ENCODE results near the gene CLASP1.
"Not testable (repeated sequence)": the region's sequence is repeated elsewhere in the genome, so short reads cannot be mapped to it uniquely, and the experiment has no call there.

Gene CLASP1

DNA sequence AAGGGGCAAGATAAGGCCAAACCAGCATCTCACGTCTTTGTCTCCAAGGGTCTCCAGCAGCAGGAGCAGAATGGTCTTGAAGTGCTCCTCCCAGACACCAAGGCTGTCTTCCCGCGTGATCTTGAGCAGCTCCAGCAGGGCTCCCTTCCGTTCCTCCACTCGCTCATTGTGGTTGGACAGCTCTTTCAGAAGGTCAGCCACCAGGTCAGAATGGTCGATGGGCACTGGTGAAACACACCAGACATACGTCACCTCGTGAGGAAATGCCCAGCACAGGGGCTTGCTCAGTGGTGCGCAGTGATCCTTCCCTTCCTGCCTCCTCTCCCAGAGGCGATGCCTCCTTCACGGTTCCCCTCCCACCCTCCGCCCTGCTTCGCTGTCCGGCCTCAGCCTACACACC, 284.2 kb downstream of the CLASP1 start:
- DNase-seq: no peak

DNA sequence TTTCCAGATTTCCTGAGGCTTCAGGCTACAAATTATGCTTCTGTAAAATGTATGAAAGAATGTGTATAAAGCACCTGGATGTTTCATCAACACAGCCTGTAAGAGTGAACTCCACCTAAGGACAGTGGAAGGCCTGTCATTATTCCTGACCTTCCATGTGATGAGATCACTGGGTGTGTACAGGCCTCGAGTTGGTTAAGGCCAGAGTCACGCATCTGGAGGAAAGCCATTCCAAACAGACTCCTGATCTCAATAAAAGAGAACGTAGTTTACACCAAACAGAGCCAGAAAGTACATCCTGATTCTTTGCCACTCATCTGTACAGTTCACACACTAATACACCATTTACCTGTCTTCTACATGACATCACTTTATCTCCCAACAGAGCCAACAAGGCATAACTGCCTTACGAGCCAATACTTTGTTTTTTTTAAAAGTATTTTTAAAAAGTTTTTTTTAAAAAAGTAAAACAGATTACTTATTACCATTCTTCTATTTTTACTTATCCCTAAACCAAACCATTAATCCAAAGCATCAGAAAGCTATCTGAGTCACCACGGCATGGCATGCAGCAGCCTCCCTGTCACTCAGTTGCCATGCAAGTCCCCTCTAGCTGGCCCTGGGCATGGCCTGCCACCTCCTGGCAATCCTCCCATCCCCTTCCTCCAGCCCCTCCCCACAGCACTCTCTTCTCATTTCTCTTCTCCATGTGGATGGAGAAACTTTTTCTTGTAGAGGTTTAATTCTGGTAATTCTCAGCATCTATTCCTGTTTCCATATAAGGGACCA, 285.4 kb downstream of the CLASP1 start:
- no peak for DNase-seq

GRCh38 chr2:121362774-121363173, 286.5 kb downstream of the CLASP1 start:
- DNase-seq: no peak

DNA sequence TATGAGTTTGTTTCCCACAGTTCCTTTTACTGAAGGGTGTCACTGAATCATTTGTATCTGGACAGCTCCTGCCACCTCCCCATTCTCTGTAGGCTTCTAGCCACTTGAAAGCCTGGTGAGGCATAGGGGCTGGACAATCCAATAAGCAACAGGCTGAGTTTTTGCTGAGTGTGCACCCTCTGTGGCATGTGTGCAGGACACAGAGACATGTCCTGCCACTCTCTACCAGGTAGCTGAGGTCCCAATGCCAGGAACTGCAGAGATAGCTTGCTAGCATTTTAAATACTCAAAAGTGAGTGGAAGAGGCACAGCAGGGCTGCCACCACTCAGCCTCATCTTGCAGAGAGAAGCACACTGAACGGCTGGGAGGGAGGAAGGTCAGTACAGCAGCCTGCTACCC, 287.0 kb downstream of the CLASP1 start:
- no peak for DNase-seq

DNA sequence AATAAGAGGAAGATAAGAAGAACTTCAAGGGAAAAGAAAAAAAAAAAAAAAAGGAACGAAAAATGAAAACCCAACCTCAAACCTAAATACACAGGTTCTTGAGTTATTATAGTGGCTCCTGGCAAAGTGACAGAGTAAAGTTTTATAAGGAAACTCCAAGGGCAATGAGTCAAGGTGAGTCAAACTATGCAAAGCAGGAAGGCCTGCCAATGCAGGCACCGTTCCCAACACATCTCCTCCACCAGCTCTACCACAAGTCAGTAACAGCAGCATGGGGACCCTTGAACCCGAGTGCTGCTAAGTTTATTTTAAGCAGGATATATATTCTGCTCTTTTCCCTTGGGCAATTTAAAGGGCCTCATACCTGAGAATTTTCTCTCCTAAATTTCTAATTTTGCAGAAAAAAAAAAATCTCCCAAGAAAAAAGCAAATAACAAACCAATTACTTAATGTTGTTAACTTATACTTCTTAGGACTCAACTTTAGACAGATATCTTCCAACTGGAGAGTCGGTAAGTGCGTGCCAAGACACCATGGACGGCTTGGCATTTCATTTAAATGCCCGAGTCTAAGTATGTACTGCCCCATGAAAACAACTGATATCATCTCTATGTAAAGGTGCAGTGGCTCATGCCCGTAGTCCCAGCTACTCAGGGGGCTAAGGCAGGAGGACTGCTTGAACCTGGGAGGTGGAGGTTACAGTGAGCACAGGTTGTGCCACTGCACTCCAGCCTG, 288.5 kb downstream of the CLASP1 start:
- DNase-seq: no peak

- no peak for DNase-seq
These were observed 289.3 kb downstream of the CLASP1 start for GRCh38 chr2:121359716-121360565.

- no peak for DNase-seq
These were observed 290.1 kb downstream of the CLASP1 start for GRCh38 chr2:121359170-121359569.

DNA sequence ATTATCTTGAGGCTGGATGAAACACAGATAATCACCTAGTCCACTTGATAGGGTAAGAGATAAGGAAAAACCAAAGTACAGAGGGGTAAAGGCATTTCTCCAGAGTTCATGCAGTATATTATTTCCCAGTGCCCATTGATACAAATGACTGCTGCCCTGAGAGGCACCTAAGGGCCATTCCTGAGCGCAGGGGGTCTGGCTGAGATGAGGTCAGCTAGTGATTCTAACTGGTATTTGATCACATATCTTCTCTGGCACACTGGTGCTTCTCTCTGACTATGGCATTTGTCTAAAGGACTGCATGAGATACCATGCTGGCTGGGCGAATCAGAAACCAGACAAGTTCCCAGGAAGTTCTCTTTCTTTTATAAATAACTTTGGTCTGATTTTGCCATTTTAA, 291.0 kb downstream of the CLASP1 start:
- DNase-seq: no peak

GRCh38 chr2:121356058-121356640, 293.1 kb downstream of the CLASP1 start:
- DNase-seq: no peak

DNA sequence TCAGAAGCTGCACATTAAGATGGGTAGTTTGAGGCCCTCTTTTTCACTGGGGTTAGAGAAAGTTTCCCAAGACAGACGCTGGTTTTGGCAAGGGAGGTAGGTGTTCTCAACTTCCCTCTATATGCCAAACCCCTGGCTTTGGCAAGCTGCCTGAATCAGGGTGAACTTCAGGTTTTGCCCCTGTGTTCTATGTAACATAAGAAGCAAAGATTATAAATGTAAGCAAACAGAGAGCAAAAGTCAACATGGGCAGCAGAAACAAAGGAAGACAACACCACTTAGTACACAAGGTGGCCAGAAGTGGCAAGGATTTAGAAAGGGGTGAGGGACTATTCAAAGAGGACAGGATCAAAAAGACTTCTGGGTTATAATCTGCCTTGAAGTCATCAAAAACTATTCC, 293.8 kb downstream of the CLASP1 start:
- no peak for DNase-seq

DNA sequence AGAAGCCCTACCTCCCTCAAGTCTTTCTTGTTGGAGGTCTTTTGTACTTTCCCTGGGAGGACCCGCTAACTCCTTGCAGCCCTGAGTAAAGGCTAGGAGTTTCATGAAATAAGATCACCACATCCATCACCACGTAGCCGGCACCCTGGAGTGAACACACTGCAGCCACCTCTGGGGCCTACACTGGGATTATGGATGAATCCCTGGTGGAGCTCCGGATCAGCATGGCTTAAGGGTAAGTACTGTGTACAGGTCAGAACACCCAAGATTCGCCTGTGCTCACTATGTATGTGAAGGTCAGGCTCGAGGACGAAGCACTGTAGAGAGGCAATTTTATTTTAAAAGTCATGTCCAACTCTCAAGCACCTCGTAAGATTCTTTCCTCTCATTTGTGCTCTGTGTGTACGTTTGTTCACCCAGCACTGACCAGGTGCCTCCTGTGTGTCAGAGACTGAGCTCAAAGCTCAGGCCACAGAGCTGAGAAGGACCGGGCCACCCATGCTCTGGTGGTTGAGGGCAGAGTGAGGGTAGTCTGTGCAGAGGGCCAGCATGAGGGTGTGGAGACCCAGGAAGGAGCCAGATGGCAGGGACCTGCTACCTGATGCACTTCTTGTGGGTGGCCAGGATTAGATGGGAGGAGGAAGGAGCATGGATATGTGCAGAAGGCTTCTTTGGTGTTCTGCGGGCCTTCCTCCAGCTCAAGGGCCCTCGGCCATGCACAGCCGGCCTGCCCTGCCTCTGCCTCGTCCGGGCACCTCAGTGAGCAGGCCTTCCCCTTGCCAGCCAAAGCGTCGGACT, 297.5 kb downstream of the CLASP1 start:
- DNase-seq: no peak

GRCh38 chr2:121350890-121351289, 298.4 kb downstream of the CLASP1 start:
- no peak for DNase-seq

- no peak for DNase-seq
These were observed 298.9 kb downstream of the CLASP1 start for GRCh38 chr2:121350402-121350775.

GRCh38 chr2:121349721-121350401, 299.4 kb downstream of the CLASP1 start:
- no peak for DNase-seq

- DNase-seq: no peak
These were observed 301.0 kb downstream of the CLASP1 start for GRCh38 chr2:121348128-121348740.

DNA sequence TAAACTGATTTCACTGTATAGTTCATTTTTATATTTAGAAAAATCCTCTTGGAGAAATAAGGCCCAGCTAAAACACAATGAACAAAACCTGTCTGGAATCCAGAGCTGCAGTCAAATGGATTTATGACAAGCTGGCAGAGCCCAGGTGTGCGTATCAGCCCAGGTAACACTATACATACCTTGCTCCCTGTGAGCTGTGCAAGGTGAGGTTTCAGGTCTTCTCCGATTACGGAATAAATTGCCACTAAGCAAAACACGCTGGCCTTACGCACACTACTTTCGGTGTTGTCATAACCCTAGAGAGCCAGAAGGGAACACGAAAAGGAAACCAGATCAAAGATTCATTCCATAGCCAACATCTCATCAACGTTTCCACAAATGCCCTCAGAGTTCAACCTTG, 302.4 kb downstream of the CLASP1 start:
- DNase-seq: no peak

- no peak for DNase-seq
These were observed 302.9 kb downstream of the CLASP1 start for GRCh38 chr2:121346407-121346806.

GRCh38 chr2:121345887-121346286, 303.4 kb downstream of the CLASP1 start:
- DNase-seq: no peak

DNA sequence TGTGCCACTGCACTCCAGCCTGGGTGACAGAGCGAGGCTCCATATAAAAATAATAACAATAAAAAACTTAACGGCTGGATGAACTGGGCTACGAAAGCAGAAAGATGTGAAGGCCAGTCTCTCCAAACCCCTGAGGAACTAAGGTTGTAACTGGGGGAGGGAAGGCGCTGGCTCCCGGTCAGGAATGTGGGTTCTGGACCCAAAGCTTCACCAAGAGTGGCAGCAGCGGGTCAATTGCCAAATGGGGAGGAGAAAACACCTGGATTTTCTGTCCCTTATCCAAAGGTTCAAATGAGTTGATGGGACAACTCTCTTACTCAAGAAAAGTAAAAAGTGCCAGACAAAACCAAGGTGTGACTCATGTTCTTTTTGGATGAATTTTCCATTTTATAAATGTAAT, 304.2 kb downstream of the CLASP1 start:
- DNase-seq: no peak

GRCh38 chr2:121343828-121344399, 305.3 kb downstream of the CLASP1 start:
- DNase-seq: not testable (repeated sequence)

GRCh38 chr2:121343191-121343590, 306.1 kb downstream of the CLASP1 start:
- no peak for DNase-seq
